Superior temporal gyrus (tissue), 1 donor: ENCODE data around the gene EDEM2.
"Not testable (repeated sequence)": the region's sequence is repeated elsewhere in the genome, so short reads cannot be mapped to it uniquely, and the experiment has no call there.

Source experiments
- DNase-seq: peaks from one replicate; pipeline ENCODE4 v3.0.0-alpha.2; 2016; ENCODE audit errors: extremely low spot score

The EDEM2 gene

DNA sequence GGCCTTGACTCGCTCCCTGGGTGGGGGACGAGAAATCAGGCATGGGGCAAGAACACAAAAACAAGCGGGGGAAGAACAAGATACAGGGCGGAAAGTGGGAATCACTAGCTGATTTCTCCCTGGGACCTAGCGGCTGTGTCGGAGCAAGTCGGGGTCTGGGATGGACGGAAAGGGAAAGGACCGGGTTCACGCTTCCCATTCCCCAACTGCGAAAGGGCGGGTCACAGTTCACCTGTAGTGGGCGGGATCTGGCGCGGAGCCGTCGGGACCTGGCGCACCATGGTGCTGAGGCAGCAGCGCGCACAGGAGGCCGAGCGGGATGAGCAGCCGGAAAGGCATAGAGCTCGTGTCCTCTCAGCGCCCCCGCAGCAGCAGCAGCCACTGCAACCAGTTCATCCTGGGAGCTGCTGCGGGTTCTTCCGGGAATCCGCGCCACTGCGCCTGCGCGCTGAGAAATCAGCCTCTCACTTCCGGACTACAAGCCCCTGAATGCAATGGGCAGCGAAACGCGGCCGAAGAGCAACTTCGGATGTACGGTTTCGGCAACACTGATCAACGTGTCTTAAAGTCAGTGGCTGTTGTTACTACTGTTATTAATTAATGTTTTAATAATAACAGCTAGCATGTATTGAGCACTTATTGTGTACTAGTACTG, at the start of gene EDEM2:
TSS of gene EDEM2 (minus strand) at position 417 of the 655 bp plus-strand sequence. CDS start at position 339, 78 bp downstream.
- DNase-seq, result peak; percentile 97

DNA sequence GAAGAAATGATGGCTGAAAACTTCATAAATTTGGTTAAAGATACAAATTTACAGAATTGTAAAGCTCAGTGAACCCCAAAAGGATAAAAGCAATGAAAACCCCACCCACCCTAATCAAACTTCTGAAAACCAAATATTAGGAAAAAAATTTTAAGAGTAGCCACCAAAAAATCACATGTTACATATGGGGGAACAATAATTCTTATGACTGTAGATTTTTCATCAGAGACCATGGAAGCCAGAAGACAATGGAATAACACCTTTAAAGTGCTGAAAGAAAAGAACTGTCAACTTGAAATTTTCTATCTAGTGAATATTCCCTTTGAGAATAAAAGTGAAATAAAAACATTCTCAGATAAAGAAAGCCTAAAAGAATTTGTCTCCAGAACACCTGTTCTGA, 49.2 kb upstream of the EDEM2 start:
- DNase-seq, result no peak

- not testable (repeated sequence) for DNase-seq
Observed at GRCh38 chr20:35193031-35193791, 46.1 kb upstream of the EDEM2 start.

DNA sequence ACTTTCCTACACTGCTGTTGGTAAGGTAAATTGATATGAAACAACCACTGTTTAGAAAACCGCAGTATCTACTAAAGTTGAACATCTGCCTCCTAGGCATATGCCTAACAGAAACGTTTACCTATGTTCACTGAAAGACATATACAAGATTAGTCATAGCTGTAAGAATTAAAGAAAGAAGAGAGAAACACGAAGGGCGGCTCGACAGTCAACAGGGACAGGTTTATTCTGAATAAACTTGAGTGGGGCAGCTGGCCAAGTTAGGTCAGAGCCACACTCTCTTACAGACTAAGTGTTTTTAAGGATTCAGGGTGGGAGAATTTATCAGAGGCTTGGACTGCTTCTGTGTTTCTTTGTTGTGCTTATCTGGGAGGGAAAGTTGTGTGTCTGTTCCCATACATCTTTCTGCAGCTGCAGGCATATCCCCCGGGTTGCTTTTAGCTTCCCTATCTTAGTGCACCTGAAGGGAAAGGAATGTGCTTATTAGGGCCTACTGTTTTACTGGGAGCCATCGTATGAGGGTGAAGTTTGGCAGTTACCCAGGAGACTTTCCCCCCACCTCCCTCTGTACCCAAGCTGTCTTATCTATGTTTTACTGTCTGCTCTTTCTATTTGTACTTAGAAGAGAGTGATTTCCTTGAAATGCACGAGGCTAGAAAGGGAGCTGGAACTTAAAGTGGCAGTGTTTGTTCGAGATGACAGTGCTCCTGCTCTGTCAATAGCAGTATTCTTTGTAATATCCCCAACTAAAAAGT, 45.2 kb upstream of the EDEM2 start:
- DNase-seq, result no peak

DNA sequence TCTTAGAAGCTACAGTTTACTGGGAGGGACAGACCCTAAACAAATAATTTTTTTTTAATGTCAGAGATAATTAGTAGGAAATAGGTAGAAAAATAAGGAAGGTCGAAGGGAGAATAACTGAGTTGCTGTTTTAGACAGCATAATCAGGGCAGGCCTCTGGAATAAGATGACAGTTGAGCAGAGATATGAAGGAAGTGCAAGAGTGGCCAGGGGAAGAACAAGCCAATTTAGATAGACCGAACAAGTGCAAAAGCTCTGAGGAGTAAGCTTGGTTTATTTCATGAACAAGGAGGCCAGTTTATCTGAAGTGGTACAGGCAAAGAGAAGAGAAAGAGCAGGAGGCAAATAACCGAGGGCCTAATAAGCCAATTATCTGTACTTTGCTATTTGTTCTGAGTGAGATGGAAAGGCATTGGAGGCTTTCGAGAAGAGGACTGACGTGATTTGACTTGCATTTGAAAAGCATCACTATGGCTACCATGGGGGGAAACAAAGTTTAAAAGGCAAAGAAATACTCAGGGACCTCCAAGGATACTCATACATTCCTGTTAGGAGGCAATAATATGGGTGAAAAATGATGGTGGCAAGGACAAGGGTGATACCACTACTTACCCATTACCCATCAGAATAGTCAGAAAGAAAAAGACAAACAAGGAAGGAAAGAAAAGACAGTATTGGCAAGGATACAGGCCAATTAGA, 44.4 kb upstream of the EDEM2 start:
- DNase-seq, result no peak

DNA sequence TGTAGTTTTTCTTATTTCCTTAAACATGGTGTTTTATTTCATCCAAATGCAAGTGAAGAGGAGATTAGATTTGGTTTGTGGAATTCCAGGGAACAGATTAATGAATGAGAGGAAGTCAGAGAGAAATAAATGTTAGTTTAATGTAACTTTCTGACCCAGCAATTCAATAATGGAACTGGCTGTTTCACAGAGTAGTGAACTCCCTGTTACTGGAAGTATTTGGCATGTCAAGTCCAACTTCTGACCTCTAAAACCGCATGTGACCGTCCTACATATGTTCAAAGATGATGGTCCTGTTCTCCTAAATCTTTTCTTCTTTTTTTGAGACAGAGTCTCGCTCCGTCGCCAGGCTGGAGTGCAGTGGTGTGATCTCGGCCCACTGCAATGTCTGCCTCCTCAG, 43.4 kb upstream of the EDEM2 start:
- DNase-seq, result no peak

DNA sequence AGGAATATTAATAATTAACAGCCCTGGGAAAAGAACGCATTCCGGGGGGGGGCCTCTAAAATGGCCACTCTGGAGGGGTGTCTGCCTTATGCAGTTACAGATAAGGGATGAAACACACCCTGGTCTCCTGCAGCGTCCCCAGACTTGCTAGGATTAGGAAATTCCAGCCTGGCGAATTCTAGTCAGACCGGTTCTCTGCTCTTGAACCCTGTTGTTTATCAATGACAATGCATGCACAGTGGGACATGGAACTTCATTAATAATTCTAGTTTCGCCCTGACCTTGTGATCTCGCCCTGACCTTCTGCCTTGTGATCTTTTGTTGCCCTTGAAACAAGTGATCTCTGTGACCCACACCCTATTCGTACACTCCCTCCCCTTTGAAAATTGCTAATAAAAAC, 42.1 kb upstream of the EDEM2 start:
- DNase-seq, result not testable (repeated sequence)

GRCh38 chr20:35187584-35188190, 40.6 kb upstream of the EDEM2 start:
- DNase-seq, result no peak

DNA sequence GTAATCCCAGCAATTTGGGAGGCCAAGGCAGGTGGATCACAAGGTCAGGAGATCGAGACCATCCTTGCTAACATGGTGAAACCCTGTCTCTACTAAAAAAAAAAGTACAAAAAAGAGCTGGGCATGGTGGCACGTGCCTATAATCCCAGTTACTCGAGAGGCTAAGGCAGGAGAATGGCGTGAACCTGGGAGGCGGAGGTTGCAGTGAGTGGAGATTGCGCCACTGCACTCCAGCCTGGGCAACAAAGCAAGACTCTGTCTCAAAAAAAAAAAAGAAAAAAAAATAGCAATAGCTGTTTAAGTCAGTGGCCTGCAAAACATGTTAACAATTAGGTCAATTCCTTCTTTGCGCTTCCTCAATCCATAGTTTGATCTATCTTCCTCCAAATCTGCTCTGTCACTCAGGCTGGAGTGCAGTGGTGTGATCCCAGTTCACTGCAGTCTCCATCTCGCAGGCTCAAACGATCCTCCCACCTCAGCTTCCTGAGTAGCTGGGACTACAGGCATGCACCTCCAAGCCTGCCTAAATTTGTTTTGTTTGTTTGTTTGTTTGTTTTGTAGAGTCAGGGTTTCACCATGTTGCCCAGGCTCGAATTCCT, 39.7 kb upstream of the EDEM2 start:
- DNase-seq, result not testable (repeated sequence)

DNA sequence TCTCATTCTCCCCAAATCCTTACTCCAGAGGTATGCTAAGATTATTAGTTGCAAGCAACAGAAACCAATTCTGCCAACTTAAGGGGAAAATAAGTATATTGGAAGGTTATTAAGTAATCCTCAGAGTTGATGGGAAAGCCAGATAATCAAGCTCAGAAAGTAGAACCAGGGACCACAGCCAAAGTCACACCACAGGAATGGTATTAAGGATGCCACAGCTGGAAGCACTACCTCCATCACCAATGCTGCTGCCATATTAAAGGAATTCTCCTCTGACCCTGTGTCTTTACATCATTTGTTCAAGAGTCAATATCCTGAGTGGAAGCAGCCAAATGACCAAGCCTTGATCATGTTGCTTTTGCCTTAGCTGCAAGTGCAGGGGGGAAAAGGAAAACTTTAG, 34.6 kb upstream of the EDEM2 start:
- no peak for DNase-seq

GRCh38 chr20:35180266-35180665, 33.1 kb upstream of the EDEM2 start:
- no peak for DNase-seq

DNA sequence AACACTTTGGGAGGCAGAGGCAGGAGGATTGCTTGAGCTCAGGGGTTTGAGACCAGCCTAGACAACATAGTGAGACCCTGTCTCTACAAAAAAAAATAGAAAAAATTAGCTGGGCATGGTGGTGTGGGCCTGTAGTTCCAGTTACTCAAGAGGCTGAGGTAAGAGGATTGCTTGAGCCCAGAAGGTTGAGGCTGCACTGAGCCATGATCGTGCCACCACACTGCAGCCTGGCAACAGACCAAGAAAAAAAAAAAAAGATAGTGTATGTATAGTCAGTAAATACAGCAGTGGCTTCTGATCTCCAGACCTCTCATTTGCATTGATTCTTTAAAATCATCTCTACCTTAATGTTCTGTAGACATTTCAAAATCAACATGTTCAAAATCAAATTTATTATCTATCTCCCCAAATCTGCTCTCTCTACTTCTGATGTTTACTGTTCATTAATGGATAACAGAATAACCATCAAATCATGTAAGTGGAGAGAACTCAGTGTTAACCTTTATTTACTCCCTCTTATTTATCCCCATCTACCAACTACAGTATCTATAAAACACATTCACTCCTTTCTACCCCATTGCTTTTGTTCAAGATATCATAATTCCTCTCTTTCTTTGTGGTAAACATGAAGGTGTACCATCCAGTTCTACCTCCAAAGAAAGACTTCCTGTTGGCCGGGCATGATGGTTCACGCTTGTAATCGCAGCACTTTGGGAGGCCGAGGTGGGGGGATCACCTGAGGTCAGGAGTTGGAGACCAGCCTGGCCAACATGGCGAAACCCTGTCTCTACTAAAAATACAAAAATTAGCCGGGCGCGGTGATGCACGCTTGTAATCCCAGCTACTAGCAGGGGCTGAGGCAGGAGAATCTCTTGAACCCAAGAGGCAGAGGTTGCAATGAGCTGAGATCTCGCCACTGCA, 32.4 kb upstream of the EDEM2 start:
- no peak for DNase-seq

GRCh38 chr20:35176132-35176531, 29.0 kb upstream of the EDEM2 start:
- no peak for DNase-seq

DNA sequence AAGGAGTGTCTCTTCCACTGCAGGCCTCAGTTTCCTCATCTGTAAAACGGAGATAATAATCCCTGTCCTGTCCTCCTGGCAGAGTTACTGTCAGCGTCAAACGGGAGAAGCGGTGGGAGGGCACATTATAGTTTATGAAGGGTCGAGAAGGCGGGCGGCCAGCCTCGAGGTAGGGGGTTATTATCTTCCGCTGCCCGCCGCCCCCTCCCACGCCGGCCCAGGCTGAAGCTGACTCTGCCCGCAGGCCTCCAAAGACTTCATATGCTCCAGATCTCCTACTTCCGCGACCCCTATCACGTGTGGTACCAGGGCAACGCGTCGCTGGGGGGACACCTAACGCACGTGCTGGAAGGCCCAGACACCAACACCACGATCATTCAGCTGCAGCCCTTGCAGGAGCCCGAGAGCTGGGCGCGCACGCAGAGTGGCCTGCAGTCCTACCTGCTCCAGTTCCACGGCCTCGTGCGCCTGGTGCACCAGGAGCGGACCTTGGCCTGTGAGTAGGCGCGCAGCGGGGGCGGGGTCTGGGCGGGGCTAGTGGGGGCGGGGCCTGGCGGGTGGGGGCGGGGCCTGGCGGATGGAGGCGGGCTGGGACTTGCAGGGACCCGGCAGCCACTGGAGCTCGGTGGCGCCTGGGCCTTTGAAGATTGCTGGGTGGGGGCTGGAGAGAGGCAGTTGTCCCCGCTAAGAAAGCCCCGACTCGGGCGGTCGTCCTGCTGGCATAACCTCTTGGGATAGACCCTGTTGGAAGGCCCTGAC, 27.5 kb upstream of the EDEM2 start:
- DNase-seq, result no peak

GRCh38 chr20:35173576-35174192, 26.5 kb upstream of the EDEM2 start:
- no peak for DNase-seq

GRCh38 chr20:35172434-35172806, 25.3 kb upstream of the EDEM2 start:
- DNase-seq, result no peak

DNA sequence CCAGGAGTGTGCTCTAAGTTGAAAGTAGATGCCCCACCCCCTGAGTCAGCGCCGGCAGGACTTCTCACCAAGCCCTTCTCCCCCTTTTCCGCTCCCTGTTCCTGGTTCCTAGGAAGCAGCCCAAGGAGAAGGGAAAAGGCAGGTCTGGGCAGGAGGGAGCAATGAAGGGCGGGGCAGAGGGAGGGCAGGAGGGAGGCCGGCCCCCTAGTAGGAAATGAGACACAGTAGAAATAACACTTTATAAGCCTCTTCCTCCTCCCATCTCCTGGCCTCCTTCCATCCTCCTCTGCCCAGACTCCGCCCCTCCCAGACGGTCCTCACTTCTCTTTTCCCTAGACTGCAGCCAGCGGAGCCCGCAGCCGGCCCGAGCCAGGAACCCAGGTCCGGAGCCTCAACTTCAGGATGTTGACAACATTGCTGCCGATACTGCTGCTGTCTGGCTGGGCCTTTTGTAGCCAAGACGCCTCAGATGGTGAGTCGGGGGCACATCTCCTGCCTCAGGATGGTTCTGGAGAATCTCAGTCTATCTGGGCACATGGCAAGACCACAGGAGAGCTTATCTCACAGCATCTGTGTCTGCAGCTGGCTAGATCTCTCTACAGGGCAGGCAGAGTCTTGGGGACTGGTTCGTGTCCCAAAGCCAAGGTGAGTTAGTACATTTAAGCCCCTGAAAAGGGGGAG, 24.8 kb upstream of the EDEM2 start, which contains the start of gene PROCR:
TSS of gene PROCR (plus strand) at position 320 of the 681 bp plus-strand sequence. CDS start at position 403, 83 bp downstream.
- DNase-seq, result peak; percentile 15

GRCh38 chr20:35171438-35171752, 24.3 kb upstream of the EDEM2 start:
- DNase-seq, result no peak
